ENCODE measurements around the gene CYBB. TPM values are rescaled to one million over a fixed set of nuclear protein-coding genes. Genes with fewer than 3 reads are reported as not detected.

The CYBB gene
- 0.03 to 0.10 TPM in 2 of 5 replicates, not detected in the others for total RNA-seq (2022; extraction: Qiagen RNA extraction; ENCODE audit: low read depth)

DNA sequence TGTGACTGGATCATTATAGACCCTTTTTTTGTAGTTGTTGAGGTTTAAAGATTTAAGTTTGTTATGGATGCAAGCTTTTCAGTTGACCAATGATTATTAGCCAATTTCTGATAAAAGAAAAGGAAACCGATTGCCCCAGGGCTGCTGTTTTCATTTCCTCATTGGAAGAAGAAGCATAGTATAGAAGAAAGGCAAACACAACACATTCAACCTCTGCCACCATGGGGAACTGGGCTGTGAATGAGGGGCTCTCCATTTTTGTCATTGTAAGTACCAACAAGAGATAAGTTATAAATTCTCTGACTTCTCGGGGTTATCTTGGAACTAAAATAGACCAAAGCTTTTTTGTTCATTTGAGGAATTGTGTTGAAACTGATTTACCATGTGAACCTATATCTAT, at the start of gene CYBB:
Gene CYBB, plus strand, starts transcription at position 203 of the 400 bp plus-strand sequence. Its CDS starts 19 bp downstream, at position 222.

DNA sequence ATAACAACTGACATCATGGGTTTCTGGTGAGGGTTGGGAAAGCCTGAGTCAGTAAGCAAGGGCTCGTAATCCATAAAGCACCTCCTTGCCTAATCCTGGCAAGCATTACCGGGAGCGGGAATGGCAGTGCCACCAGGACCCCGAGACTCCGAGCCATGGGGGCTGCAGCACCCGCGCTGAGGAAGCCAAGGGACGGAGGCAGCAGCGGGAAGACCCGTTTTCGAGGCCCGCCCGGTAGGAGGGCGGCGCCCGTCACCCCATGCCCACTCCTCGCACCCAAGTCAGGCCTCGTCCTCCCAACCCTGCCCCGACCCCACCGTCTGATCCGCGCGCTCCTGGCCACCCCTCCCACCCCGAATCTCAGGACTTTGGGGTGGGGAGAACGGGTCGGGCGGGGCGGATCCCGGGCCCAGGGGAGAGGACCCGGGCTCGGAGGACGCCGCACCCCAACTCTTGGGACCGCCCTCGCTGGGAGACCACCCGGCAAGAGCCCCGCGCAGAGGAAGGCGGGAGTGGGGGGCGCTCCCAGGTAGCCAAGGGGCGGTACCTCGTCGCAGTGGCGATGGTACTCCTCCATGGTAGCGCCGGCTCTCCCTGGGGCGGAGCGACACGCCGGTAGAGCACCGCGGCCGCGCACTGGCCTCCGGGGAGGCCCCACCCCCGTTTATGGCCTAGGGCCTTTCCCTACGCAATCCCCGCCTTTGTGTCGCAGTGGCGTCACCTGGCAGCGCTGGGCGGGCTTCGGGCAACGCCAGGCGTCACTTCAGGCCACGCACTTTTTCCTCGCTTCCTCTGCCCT, 67.3 kb downstream of the CYBB start, which contains the start of gene DYNLT3:
Gene DYNLT3, minus strand, starts transcription at position 638 of the 799 bp plus-strand sequence. Its CDS starts 61 bp downstream, at position 577.

Other genes with a start within 250 kb of the CYBB start
- gene LANCL3, start 208.4 kb upstream of the CYBB start, total RNA-seq (2022; extraction: Qiagen RNA extraction; ENCODE audit: low read depth) = not detected in 5 replicates
- 0.27 to 0.54 TPM (median 0.39 TPM) in 5 replicates for gene XK, start 94.3 kb upstream of the CYBB start, total RNA-seq (2022; extraction: Qiagen RNA extraction; ENCODE audit: low read depth)
- 10.7 to 18.6 TPM (median 16.8 TPM) in 5 replicates for gene DYNLT3, start 67.5 kb downstream of the CYBB start, total RNA-seq (2022; extraction: Qiagen RNA extraction; ENCODE audit: low read depth)
- 0.28 to 0.42 TPM (median 0.37 TPM) in 5 replicates for gene SYTL5, start 226.5 kb downstream of the CYBB start, total RNA-seq (2022; extraction: Qiagen RNA extraction; ENCODE audit: low read depth)